HepG2 (cell line): ENCODE results near the gene APOC3. TPM values are rescaled to one million over a fixed set of nuclear protein-coding genes. Genes with fewer than 3 reads are reported as not detected.

Experiments
- ERF ChIP-seq: IDR thresholded peaks from 2 replicates; pipeline ENCODE4 v1.6.1; 2018; ENCODE audit warnings: missing biosample characterization, missing genetic modification reagents
- FIP1L1 ChIP-seq: fragments of 200-400 bp; formaldehyde crosslinking; IDR thresholded peaks from 2 replicates; pipeline ENCODE4 v1.6.1; 2018; ENCODE audit warnings: low read depth, mild to moderate bottlenecking, low read length, moderate library complexity, borderline replicate concordance; ENCODE audit not compliant: insufficient read depth
- FOXP1 ChIP-seq, 2 experiments: fragments of 450-650 bp in 1 of 2; IDR thresholded peaks; 2 replicates each; pipeline ENCODE4 v1.6.1; 2017 to 2018; ENCODE audit warnings: antibody characterized with exemption in 1 of 2
- HHEX ChIP-seq: IDR thresholded peaks from 2 replicates; pipeline ENCODE4 v1.6.1; 2016; ENCODE audit warnings: control low read depth
- PLRG1 ChIP-seq: fragments of 450-650 bp; conservative IDR thresholded peaks from 2 replicates; pipeline ENCODE4 v1.6.1; 2016
- RELA ChIP-seq: sonication (generic); formaldehyde crosslinking; IDR thresholded peaks from 2 replicates; pipeline ENCODE4 v1.4.0; 2020; ENCODE audit warnings: missing genetic modification reagents
- ZNF160 ChIP-seq: sonication (generic); formaldehyde crosslinking; IDR thresholded peaks from 2 replicates; pipeline ENCODE4 v1.8.0; 2022; ENCODE audit warnings: mild to moderate bottlenecking, inconsistent platforms, missing genetic modification reagents
- ZNF547 ChIP-seq: sonication (generic); formaldehyde crosslinking; IDR thresholded peaks from 2 replicates; pipeline ENCODE4 v1.5.1; 2020; ENCODE audit warnings: mild to moderate bottlenecking, missing genetic modification reagents
- ZNF557 ChIP-seq: sonication (generic); formaldehyde crosslinking; IDR thresholded peaks from 2 replicates; pipeline ENCODE4 v1.4.0; 2020; ENCODE audit warnings: missing genetic modification reagents
- ZNF562 ChIP-seq: sonication (generic); formaldehyde crosslinking; IDR thresholded peaks from 2 replicates; pipeline ENCODE4 v1.8.0; 2022; ENCODE audit warnings: missing genetic modification reagents, borderline replicate concordance
- ZNF616 ChIP-seq: sonication (generic); formaldehyde crosslinking; IDR thresholded peaks from 2 replicates; pipeline ENCODE4 v1.5.0; 2020; ENCODE audit warnings: low read depth, mild to moderate bottlenecking, missing genetic modification reagents
- polyA plus RNA-seq, 8 experiments: library from polyadenylated mRNA; depleted of rRNA in 3 of 8; stranded (reverse) in 7 of 8; unstranded in 1 of 8; fragments of >200 nt; fragmentation: Illumina TruSeq in 4 of 8; extraction: Trizol in 4 of 8; gene quantifications; 2 replicates each; pipeline versions ENCODE4 v1.2.1 to v1.2.3, GENCODE V29; 2011 to 2016; ENCODE audit warnings: low read depth in 4 of 8, missing spikeins in 1 of 8, mixed read lengths in 1 of 8; ENCODE audit not compliant: insufficient read depth in 1 of 8
- total RNA-seq, 5 experiments: library from RNA; depleted of rRNA; stranded (reverse); fragments of >200 nt; fragmentation: Illumina TruSeq; extraction: Trizol; gene quantifications; 2 replicates each; pipeline ENCODE4 v1.2.3, GENCODE V29; 2016; ENCODE audit warnings: low read depth in 1 of 5
- TF ChIP-seq, protein P1 (sequence below): sonication (generic); formaldehyde crosslinking; conservative IDR thresholded peaks from 2 replicates; pipeline ENCODE4 v1.8.0; 2022; ENCODE audit warnings: mild to moderate bottlenecking, moderate library complexity, missing genetic modification reagents
- TF ChIP-seq, protein P2 (sequence below): sonication (generic); formaldehyde crosslinking; IDR thresholded peaks from 2 replicates; pipeline ENCODE4 v1.4.0; 2020; ENCODE audit warnings: missing genetic modification reagents
- TF ChIP-seq, protein P3 (sequence below): IDR thresholded peaks from 2 replicates; pipeline ENCODE4 v1.6.1; 2016; ENCODE audit warnings: missing compliant biosample characterization, missing genetic modification reagents, borderline replicate concordance
- TF ChIP-seq, protein P4 (sequence below): sonication (generic); formaldehyde crosslinking; IDR thresholded peaks from 2 replicates; pipeline ENCODE4 v1.4.0; 2020; ENCODE audit warnings: mild to moderate bottlenecking, missing genetic modification reagents
- TF ChIP-seq, protein P5 (sequence below): sonication (generic); formaldehyde crosslinking; IDR thresholded peaks from 2 replicates; pipeline ENCODE4 v1.5.0; 2020; ENCODE audit warnings: mild to moderate bottlenecking, missing genetic modification reagents, borderline replicate concordance

The APOC3 gene
- total and polyA plus RNA-seq, 2 of the 13 experiments (the other 11 are each of a cell fraction or from before 2014, with no cell fraction given): 314 to 687 TPM

DNA sequence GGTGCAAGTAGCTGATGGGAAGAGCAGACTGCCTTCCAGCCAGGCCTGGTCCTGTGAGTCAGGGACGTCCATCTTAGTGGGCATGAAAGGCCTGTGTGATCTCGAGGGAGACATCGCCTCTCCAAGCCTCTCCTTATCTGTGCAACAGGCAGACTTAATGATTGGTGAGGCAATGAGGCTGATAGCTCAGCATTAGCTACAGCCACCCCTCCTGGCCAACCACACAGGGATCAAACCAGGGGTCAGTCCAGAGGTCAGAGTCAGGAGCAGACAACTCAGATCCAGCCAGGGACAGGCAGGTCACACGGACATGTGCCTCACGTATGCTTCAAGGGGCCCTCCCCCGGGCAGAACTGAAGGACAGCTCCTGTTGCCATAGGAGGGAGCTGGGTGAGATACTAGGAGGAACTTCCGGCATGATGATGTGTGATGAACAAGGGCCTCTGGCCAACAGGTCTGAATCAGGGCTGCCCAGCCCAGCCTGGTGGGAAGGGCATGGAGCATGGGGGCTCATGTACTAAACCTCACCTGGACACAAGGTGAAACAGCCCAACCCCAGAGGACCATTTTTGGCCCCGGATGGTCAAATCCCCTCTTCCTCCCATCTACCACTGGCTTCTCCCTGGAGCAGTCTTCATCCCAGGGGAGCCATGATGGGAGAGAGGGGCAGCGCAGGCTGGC, 2.8 kb upstream of the APOC3 start (continued):
- TF ChIP-seq, protein P1, sequence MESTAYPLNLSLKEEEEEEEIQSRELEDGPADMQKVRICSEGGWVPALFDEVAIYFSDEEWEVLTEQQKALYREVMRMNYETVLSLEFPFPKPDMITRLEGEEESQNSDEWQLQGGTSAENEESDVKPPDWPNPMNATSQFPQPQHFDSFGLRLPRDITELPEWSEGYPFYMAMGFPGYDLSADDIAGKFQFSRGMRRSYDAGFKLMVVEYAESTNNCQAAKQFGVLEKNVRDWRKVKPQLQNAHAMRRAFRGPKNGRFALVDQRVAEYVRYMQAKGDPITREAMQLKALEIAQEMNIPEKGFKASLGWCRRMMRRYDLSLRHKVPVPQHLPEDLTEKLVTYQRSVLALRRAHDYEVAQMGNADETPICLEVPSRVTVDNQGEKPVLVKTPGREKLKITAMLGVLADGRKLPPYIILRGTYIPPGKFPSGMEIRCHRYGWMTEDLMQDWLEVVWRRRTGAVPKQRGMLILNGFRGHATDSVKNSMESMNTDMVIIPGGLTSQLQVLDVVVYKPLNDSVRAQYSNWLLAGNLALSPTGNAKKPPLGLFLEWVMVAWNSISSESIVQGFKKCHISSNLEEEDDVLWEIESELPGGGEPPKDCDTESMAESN (CRISPR knock-in tag): peak; percentile 62; the same call in 1 of the 2 replicates
- TF ChIP-seq PLRG1: no peak
- TF ChIP-seq ERF: peak; percentile 90
- TF ChIP-seq FOXP1 (IDR thresholded peaks at IDR 0.05): no peak
- peak; percentile 83 for TF ChIP-seq FOXP1 (CRISPR knock-in tag; IDR thresholded peaks at IDR 0.05)
- peak; percentile 71; the same call in 1 of the 2 replicates for TF ChIP-seq ZNF160 (CRISPR knock-in tag)
- TF ChIP-seq, protein P2, sequence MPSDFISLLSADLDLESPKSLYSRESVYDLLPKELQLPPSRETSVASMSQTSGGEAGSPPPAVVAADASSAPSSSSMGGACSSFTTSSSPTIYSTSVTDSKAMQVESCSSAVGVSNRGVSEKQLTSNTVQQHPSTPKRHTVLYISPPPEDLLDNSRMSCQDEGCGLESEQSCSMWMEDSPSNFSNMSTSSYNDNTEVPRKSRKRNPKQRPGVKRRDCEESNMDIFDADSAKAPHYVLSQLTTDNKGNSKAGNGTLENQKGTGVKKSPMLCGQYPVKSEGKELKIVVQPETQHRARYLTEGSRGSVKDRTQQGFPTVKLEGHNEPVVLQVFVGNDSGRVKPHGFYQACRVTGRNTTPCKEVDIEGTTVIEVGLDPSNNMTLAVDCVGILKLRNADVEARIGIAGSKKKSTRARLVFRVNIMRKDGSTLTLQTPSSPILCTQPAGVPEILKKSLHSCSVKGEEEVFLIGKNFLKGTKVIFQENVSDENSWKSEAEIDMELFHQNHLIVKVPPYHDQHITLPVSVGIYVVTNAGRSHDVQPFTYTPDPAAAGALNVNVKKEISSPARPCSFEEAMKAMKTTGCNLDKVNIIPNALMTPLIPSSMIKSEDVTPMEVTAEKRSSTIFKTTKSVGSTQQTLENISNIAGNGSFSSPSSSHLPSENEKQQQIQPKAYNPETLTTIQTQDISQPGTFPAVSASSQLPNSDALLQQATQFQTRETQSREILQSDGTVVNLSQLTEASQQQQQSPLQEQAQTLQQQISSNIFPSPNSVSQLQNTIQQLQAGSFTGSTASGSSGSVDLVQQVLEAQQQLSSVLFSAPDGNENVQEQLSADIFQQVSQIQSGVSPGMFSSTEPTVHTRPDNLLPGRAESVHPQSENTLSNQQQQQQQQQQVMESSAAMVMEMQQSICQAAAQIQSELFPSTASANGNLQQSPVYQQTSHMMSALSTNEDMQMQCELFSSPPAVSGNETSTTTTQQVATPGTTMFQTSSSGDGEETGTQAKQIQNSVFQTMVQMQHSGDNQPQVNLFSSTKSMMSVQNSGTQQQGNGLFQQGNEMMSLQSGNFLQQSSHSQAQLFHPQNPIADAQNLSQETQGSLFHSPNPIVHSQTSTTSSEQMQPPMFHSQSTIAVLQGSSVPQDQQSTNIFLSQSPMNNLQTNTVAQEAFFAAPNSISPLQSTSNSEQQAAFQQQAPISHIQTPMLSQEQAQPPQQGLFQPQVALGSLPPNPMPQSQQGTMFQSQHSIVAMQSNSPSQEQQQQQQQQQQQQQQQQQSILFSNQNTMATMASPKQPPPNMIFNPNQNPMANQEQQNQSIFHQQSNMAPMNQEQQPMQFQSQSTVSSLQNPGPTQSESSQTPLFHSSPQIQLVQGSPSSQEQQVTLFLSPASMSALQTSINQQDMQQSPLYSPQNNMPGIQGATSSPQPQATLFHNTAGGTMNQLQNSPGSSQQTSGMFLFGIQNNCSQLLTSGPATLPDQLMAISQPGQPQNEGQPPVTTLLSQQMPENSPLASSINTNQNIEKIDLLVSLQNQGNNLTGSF (CRISPR knock-in tag): 0 out of 2 replicates have a peak, but pooled peaks have one; percentile 4
- TF ChIP-seq, protein P3, sequence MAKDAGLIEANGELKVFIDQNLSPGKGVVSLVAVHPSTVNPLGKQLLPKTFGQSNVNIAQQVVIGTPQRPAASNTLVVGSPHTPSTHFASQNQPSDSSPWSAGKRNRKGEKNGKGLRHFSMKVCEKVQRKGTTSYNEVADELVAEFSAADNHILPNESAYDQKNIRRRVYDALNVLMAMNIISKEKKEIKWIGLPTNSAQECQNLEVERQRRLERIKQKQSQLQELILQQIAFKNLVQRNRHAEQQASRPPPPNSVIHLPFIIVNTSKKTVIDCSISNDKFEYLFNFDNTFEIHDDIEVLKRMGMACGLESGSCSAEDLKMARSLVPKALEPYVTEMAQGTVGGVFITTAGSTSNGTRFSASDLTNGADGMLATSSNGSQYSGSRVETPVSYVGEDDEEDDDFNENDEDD (CRISPR knock-in tag): peak; percentile 74; the same call in 1 of the 2 replicates
- peak; percentile 47; the same call in 1 of the 2 replicates for TF ChIP-seq HHEX (CRISPR knock-in tag)
- TF ChIP-seq, protein P4, sequence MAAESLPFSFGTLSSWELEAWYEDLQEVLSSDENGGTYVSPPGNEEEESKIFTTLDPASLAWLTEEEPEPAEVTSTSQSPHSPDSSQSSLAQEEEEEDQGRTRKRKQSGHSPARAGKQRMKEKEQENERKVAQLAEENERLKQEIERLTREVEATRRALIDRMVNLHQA (CRISPR knock-in tag): no peak
- TF ChIP-seq RELA (CRISPR knock-in tag): no peak
- TF ChIP-seq ZNF557 (CRISPR knock-in tag): no peak
- TF ChIP-seq ZNF616: 0 out of 2 replicates have a peak, but pooled peaks have one; percentile 34
- TF ChIP-seq FIP1L1: no peak
- TF ChIP-seq, protein P5, sequence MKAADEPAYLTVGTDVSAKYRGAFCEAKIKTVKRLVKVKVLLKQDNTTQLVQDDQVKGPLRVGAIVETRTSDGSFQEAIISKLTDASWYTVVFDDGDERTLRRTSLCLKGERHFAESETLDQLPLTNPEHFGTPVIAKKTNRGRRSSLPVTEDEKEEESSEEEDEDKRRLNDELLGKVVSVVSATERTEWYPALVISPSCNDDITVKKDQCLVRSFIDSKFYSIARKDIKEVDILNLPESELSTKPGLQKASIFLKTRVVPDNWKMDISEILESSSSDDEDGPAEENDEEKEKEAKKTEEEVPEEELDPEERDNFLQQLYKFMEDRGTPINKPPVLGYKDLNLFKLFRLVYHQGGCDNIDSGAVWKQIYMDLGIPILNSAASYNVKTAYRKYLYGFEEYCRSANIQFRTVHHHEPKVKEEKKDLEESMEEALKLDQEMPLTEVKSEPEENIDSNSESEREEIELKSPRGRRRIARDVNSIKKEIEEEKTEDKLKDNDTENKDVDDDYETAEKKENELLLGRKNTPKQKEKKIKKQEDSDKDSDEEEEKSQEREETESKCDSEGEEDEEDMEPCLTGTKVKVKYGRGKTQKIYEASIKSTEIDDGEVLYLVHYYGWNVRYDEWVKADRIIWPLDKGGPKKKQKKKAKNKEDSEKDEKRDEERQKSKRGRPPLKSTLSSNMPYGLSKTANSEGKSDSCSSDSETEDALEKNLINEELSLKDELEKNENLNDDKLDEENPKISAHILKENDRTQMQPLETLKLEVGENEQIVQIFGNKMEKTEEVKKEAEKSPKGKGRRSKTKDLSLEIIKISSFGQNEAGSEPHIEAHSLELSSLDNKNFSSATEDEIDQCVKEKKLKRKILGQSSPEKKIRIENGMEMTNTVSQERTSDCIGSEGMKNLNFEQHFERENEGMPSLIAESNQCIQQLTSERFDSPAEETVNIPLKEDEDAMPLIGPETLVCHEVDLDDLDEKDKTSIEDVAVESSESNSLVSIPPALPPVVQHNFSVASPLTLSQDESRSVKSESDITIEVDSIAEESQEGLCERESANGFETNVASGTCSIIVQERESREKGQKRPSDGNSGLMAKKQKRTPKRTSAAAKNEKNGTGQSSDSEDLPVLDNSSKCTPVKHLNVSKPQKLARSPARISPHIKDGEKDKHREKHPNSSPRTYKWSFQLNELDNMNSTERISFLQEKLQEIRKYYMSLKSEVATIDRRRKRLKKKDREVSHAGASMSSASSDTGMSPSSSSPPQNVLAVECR (CRISPR knock-in tag): peak; percentile 81; the same call in 1 of the 2 replicates
- no peak for TF ChIP-seq ZNF562 (CRISPR knock-in tag)
- peak; percentile 45; the same call in 1 of the 2 replicates for TF ChIP-seq ZNF547
